Panc1 (cell line): Measurements from ENCODE around the gene RPL37A.

Experiments
- POLR2AphosphoS5 ChIP-seq: IDR thresholded peaks from 2 replicates; pipeline ENCODE4 v1.6.1; 2012; ENCODE audit warnings: mild to moderate bottlenecking, low read depth, low read length, moderate library complexity
- TF ChIP-seq, protein P1 (sequence below): fragments of 450-650 bp; IDR thresholded peaks from 2 replicates; pipeline ENCODE4 v1.5.1; 2017; ENCODE audit warnings: mild to moderate bottlenecking

- TF ChIP-seq, protein P1, sequence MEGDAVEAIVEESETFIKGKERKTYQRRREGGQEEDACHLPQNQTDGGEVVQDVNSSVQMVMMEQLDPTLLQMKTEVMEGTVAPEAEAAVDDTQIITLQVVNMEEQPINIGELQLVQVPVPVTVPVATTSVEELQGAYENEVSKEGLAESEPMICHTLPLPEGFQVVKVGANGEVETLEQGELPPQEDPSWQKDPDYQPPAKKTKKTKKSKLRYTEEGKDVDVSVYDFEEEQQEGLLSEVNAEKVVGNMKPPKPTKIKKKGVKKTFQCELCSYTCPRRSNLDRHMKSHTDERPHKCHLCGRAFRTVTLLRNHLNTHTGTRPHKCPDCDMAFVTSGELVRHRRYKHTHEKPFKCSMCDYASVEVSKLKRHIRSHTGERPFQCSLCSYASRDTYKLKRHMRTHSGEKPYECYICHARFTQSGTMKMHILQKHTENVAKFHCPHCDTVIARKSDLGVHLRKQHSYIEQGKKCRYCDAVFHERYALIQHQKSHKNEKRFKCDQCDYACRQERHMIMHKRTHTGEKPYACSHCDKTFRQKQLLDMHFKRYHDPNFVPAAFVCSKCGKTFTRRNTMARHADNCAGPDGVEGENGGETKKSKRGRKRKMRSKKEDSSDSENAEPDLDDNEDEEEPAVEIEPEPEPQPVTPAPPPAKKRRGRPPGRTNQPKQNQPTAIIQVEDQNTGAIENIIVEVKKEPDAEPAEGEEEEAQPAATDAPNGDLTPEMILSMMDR: no peak
- no peak for TF ChIP-seq POLR2AphosphoS5
Observed at GRCh38 chr2:216502381-216503158, 3.9 kb downstream of the RPL37A start.
